Adipocyte (in vitro differentiated cells): ENCODE data around the gene ARF1.

ENCODE experiments used
- DNase-seq: peaks from one replicate; pipeline ENCODE4 v3.0.0-alpha.2; 2015; ENCODE audit warnings: low read depth
- H3K27me3 ChIP-seq: replicated peaks from 2 replicates; pipeline ENCODE4 v1.7.0; 2013; ENCODE audit warnings: mild to moderate bottlenecking, low read length, moderate library complexity; ENCODE audit not compliant: control insufficient read depth, insufficient read depth
- H3K36me3 ChIP-seq: 2 replicates; pipeline ENCODE4 v1.7.0; 2013; ENCODE audit warnings: low read length, mild to moderate bottlenecking, moderate library complexity; ENCODE audit not compliant: control insufficient read depth, insufficient read depth, severe bottlenecking
- H3K4me1 ChIP-seq: 2 replicates; pipeline ENCODE4 v1.7.0; 2013; ENCODE audit warnings: mild to moderate bottlenecking, low read length, moderate library complexity; ENCODE audit not compliant: control insufficient read depth, insufficient read depth
- H3K4me3 ChIP-seq: 2 replicates; pipeline ENCODE4 v1.7.0; 2013; ENCODE audit warnings: mild to moderate bottlenecking, low read length, moderate library complexity
- H3K9ac ChIP-seq: 2 replicates; pipeline ENCODE4 v1.7.0; 2013; ENCODE audit warnings: mild to moderate bottlenecking, low read length, moderate library complexity
- H3K9me3 ChIP-seq: 2 replicates; pipeline ENCODE4 v1.7.0; 2013; ENCODE audit warnings: mild to moderate bottlenecking, low read length, moderate library complexity; ENCODE audit not compliant: control insufficient read depth

The ARF1 gene

DNA sequence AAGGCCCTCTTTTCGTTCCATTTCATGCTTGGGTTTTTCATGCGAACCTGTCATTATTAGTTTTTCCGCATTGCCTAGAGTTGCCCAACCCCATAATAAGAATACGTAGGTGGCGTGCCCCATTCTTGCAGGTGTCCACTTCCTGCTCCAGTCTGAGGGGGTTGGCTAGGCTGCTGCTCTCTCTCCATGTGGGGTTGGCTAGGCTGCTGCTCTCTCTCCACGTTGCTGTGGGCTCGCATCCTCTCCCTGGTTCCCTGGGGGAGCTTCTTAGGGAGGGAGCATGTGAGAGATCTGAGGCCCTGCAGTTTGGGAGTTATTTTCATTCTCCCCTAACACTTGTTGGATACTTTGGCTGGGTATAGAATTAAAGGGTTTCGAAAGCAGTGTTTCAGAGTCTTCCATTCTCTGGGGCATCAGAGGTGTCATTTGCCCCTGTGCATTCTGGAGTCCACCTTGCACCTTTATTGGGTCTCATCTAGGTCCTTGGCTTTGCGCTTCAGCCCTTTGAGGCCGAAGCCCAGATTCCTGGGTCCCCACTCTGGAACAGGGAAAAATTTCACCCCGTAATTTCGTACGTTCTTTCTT is 12.0 kb downstream of the ARF1 start:
- H3K9me3 ChIP-seq: no peaks in the 10 kb centered on the region
- no peak overlapping the region for H3K4me3 ChIP-seq
- DNase-seq: no peak
- H3K4me1 ChIP-seq: peaks cover 25% of the 10 kb centered on the region
- H3K27me3 ChIP-seq: no peaks in the 10 kb centered on the region
- H3K9ac ChIP-seq: no peak overlapping the region
- peaks cover 34% of the 10 kb centered on the region for H3K36me3 ChIP-seq

DNA sequence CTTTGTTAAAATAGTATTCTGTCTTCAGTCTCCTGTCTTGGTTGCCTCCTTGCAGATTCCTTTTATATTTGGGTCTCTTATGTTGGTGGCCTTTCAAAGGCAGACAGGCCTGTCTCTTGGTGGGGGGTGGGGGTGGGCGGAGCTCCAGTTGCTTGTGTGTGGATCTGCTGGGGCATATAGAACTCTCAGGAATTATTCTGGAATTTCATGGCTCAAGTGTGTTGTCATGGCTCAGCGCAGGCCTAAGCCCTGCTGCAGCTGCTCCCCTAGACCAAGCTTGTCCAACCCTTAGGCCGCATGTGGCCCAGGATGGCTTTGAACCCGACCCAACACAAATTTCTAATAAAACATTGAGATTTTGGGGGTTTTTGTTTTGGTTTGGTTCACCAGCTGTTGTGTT is 12.7 kb downstream of the ARF1 start:
- no peak for DNase-seq
- Histone ChIP-seq H3K9ac (no peak overlapping the region), H3K9me3 (no peaks in the 10 kb centered on the region), H3K4me3 (no peak overlapping the region), H3K36me3 (peaks cover 40% of the 10 kb centered on the region), H3K4me1 (peaks cover 18% of the 10 kb centered on the region), H3K27me3 (no peaks in the 10 kb centered on the region)

DNA sequence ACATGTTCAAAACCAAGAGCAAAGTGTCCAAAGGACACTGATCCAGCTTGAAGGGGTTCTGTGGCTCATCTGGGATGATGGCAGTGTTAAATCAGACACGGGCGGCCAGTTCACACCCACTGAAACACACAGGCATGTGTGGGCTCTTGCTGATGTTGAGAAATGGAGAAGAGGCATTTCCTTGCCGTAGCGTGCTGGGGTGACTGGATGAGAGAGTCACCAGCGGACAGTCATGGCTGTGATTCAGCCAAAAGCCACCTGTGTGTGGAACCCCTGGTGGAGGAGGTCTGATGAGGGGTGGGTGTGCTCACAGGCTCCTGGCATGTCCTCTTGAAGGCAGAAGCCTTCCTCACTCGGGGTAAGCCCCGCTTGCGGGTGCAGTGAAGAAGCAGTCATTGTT is 13.4 kb downstream of the ARF1 start:
- H3K9ac ChIP-seq: no peak overlapping the region
- peaks cover 44% of the 10 kb centered on the region for H3K36me3 ChIP-seq
- no peaks in the 10 kb centered on the region for H3K9me3 ChIP-seq
- DNase-seq: no peak
- H3K27me3 ChIP-seq: no peaks in the 10 kb centered on the region
- no peak overlapping the region for H3K4me3 ChIP-seq
- H3K4me1 ChIP-seq: peaks cover 11% of the 10 kb centered on the region

DNA sequence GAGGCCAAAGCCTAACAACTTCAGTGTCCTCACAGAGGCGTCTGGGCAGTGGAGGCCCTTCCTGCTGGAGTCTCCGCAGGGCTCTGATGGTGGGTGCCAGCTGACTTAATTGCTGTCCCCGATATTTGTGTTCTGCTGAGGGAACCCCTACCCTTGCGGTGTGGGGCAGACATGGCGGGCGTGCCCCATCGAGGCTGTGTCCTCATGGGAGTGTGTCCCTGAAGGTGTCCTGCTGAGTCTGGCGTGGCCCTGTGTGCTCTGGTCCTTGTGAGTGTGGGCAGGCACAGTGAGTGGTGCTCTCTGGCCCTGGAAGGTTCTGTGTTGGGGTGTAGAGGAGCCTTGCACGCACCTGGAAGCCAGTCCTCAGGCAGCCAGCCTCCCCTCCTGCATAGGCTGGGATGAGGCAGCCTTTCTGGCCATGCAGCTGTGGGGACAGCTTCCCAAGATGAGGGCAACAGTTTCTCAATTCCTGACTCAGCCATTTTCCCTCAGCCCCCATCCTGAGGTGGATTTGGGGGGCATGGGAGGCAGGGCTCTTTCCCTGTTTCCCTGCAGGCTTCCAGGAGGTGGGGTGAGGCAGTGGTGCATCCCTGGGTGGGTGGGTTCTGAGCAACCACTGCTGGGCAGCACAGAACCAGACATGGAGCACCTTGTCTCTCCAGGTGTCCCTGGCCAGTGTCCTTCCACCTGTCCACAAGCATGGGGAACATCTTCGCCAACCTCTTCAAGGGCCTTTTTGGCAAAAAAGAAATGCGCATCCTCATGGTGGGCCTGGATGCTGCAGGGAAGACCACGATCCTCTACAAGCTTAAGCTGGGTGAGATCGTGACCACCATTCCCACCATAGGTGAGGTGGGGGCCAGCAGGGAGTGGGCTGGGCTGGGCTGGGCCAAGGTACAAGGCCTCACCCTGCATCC is 14.2 kb downstream of the ARF1 start:
- no peak for DNase-seq
- no peak overlapping the region for H3K4me3 ChIP-seq
- H3K36me3 ChIP-seq: peaks cover 44% of the 10 kb centered on the region
- no peak overlapping the region for H3K9ac ChIP-seq
- H3K27me3 ChIP-seq: no peaks in the 10 kb centered on the region
- H3K4me1 ChIP-seq: peaks cover 3% of the 10 kb centered on the region
- no peaks in the 10 kb centered on the region for H3K9me3 ChIP-seq

DNA sequence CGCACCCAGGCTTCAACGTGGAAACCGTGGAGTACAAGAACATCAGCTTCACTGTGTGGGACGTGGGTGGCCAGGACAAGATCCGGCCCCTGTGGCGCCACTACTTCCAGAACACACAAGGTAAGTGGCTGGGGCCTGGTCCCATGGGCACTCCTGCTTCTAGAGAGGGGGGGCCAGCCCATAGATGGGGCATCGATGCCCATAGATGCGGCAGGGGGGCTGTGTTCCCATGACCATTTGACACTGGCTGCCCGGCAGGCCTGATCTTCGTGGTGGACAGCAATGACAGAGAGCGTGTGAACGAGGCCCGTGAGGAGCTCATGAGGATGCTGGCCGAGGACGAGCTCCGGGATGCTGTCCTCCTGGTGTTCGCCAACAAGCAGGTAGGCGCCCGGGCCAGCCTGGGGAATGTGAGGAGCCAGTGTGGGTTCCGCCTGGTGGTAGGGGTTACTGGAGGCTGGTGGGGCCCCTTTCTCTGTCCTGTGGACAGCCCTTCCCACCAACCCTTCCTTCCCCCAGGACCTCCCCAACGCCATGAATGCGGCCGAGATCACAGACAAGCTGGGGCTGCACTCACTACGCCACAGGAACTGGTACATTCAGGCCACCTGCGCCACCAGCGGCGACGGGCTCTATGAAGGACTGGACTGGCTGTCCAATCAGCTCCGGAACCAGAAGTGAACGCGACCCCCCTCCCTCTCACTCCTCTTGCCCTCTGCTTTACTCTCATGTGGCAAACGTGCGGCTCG is 15.0 kb downstream of the ARF1 start:
- H3K4me1 ChIP-seq: no peaks in the 10 kb centered on the region
- H3K9me3 ChIP-seq: no peaks in the 10 kb centered on the region
- no peaks in the 10 kb centered on the region for H3K27me3 ChIP-seq
- no peak overlapping the region for H3K4me3 ChIP-seq
- DNase-seq: no peak
- no peak overlapping the region for H3K9ac ChIP-seq
- H3K36me3 ChIP-seq: peaks cover 43% of the 10 kb centered on the region

DNA sequence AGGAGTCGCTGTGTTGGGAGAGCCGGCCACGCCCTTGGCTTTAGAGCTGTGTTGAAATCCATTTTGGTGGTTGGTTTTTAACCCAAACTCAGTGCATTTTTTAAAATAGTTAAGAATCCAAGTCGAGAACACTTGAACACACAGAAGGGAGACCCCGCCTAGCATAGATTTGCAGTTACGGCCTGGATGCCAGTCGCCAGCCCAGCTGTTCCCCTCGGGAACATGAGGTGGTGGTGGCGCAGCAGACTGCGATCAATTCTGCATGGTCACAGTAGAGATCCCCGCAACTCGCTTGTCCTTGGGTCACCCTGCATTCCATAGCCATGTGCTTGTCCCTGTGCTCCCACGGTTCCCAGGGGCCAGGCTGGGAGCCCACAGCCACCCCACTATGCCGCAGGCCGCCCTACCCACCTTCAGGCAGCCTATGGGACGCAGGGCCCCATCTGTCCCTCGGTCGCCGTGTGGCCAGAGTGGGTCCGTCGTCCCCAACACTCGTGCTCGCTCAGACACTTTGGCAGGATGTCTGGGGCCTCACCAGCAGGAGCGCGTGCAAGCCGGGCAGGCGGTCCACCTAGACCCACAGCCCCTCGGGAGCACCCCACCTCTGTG is 15.9 kb downstream of the ARF1 start:
- H3K4me3 ChIP-seq: no peak overlapping the region
- DNase-seq: no peak
- no peak overlapping the region for H3K9ac ChIP-seq
- no peaks in the 10 kb centered on the region for H3K27me3 ChIP-seq
- H3K4me1 ChIP-seq: peaks cover under 1% of the 10 kb centered on the region
- H3K9me3 ChIP-seq: no peaks in the 10 kb centered on the region
- H3K36me3 ChIP-seq: peaks cover 35% of the 10 kb centered on the region

DNA sequence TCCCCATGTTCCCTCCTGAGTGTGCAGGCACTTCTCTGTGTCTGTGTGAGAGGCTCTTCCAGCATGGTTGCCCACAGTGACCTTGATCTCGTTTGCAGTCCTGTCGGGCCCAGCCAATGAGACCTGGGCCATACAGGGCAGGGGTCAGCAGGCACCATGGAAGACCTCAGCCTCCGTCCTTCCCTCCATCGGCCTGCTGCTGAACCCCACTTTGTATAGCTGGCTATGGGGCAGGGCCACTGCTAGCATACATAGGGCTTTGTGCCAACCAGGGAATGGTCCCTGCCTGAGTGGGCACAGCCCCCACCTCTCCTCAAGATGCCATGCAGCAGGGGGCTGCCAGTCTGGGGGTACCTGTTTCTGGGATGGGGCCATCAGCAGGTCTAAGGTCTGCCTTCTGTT is 16.8 kb downstream of the ARF1 start:
- no peak overlapping the region for H3K4me3 ChIP-seq
- peaks cover 35% of the 10 kb centered on the region for H3K36me3 ChIP-seq
- peaks cover 8% of the 10 kb centered on the region for H3K4me1 ChIP-seq
- H3K9me3 ChIP-seq: no peaks in the 10 kb centered on the region
- no peak for DNase-seq
- H3K27me3 ChIP-seq: no peaks in the 10 kb centered on the region
- H3K9ac ChIP-seq: no peak overlapping the region

DNA sequence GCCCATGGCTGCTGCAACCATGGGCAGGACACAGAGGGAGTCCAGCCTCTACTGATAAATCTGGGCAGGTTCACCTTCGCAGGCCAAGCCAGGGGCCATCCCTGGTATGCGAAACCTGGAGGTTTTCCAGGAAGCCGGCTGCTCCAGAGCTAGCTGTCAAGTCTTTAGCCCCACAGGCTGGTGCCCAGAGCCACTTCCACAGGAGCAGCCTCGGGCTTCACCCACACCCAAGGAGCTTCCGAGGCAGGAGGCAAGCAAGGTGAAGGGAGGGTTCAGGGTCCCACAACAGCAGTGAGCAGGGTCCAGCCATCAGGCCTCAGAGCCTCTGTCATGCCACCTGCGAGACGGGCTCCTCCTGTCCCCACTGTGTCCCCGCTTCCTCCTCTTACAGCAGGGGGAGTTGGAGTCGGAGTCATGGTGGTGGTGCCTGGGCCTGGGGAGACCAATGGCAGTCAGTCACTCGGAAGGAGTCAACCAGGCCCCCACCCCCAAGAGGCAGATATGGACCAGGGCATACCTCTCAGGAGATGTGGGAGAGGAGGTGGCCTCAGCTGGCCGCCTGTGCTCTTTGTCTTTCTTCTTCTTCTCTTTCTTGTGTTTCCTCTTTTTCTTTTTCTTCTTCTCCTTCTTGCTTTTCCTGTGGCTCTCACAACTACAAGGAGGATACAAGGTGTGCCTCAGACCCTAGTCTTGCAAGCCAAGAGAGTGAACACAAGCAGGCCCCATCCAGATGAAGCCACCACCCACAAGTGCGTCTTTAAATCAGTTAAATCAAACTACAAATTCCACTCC is 18.5 kb downstream of the ARF1 start:
- Histone ChIP-seq H3K9ac (peak overlapping the region; percentile 76), H3K27me3 (no peaks in the 10 kb centered on the region), H3K9me3 (no peaks in the 10 kb centered on the region), H3K36me3 (peaks cover 40% of the 10 kb centered on the region), H3K4me3 (peak overlapping the region; percentile 91), H3K4me1 (peaks cover 8% of the 10 kb centered on the region)
- DNase-seq: no peak

DNA sequence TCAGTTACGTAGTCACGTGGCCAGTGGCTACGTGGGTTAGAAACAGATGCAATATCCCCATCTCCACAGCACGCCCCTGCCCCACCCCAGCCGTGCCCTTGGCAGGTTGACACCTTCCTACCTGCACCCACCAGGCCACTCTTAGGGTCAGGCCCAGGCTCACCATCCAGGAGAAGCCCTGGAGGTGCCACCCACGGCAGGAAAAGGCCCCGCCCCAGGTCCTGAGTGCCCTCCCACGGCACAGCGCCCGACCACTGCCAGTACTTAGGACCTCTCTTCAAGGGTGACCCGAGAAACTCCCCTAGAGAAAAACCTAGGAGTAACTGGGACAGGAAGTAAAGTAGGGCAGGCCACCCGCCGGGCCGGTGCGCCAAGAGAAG is 19.1 kb downstream of the ARF1 start:
- Histone ChIP-seq H3K9ac (peak overlapping the region; percentile 76), H3K4me1 (peaks cover 8% of the 10 kb centered on the region), H3K36me3 (peaks cover 45% of the 10 kb centered on the region), H3K9me3 (no peaks in the 10 kb centered on the region), H3K27me3 (no peaks in the 10 kb centered on the region), H3K4me3 (peak overlapping the region; percentile 91)
- no peak for DNase-seq

DNA sequence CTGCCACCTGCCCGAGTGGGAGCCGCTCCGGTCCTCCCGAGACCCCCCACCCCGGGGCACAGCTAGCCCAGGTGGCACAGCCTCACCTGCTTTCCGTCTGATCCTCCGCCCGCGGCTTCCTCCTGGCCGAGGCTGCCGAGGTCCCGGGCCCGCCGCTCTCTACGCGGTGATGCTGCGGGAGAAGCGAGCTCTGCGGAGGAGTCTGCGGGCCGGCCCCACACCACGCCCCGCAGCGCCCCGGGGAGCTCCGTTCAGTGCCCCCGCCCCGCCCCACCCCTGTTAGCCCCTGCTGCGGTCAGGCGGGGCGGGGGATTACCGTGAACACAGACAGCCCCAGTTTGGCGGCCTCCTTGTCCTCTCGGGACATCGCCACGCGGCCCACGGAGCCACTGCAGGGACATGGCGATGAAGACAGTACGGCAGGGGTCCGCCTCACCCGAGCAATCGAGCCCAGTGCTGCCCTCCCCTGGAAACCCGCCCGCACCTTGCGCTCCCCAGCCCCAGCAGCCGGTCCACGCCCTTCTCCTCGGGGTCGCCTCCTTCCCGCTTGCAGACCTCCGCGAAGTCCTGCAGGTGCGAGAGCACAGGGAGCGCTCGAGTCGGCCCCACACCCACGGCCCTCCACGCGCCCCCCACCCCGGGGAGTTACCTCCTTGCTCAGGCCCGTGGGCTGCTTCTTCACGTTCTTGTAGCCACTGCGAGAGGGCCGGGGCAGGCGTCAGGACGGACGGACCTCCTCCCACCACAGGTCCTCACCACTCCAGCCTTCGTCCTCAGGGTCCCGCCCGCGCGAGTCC is 19.7 kb downstream of the ARF1 start:
- DNase-seq: peak; percentile 54
- peak overlapping the region; percentile 76 for H3K9ac ChIP-seq
- H3K36me3 ChIP-seq: peaks cover 43% of the 10 kb centered on the region
- peak overlapping the region; percentile 91 for H3K4me3 ChIP-seq
- H3K9me3 ChIP-seq: no peaks in the 10 kb centered on the region
- H3K4me1 ChIP-seq: peaks cover 8% of the 10 kb centered on the region
- H3K27me3 ChIP-seq: no peaks in the 10 kb centered on the region
